G401 (cell line): ENCODE measurements around the gene ZIC1. TPM values are rescaled to one million over a fixed set of nuclear protein-coding genes. Genes with fewer than 3 reads are reported as not detected.

Source experiments
- DNase-seq: peaks from one replicate; pipeline ENCODE4 v3.0.0-alpha.2; 2015; ENCODE audit warnings: low spot score
- in situ Hi-C: cut with HindIII; loops from 2 replicates; pipeline ENCODE4 v1.10.0; 2016; ENCODE audit warnings: low sequenced_read_pairs, mixed read lengths
- total RNA-seq: library from RNA; depleted of rRNA; stranded (reverse); fragments of >200 nt; shearing (Covaris generic); gene quantifications from 2 replicates; pipeline ENCODE4 v1.2.3, GENCODE V29; 2014; rRNA removed

ZIC1 gene
- total RNA-seq, 1 experiment from 2014 or later, result not detected

- peak; percentile 27 for DNase-seq
- in situ Hi-C loops, result no loop called here
Measured at GRCh38 chr3:147431751-147432150, 22.6 kb downstream of the ZIC1 start.

DNA sequence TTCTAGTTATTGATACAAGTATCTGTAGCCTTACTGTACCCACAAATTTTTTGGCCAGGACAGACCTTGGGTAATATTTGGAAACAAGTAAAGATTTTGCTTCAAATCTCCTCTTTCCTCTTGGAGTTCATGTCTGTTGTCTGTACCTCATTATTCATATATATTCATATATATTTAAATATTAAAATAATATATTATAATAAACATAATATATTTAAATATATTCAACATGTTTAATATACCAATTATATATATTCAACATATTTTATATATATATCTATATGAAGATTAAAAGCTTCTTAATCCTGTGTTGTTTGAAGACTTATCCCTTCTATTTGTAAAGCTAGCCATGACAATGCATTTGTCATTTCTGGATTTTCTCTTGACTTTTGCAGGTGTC is 38.1 kb downstream of the ZIC1 start:
- DNase-seq, result no peak
- in situ Hi-C loops, result no loop called here

DNA sequence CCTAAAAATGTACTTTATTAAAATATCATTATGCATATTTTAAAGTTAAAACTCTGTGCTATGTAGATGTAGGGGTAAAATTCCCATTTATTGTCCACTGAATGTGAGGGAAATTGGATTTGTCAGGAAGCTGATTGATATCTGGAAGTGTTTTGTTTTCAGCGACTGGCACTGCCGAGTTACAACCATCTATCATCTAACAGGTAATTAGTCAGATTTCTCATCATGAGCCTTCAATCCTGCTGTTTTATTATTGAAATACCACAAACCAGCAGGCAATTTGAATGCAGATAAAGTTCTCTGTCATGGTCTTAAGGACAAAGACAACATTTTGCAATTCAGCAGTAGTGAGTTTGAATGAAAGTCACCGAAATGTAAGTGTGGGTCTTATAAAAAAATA is 40.5 kb downstream of the ZIC1 start:
- in situ Hi-C loops, result no loop called here
- no peak for DNase-seq

- in situ Hi-C loops, result no loop called here
- DNase-seq, result peak; percentile 29
Measured at GRCh38 chr3:147458995-147459704, 50.0 kb downstream of the ZIC1 start.

- DNase-seq, result peak; percentile 19
- in situ Hi-C loops, result no loop called here
Measured at GRCh38 chr3:147462856-147463255, 53.7 kb downstream of the ZIC1 start.

Other genes with a start within 250 kb of the ZIC1 start
- not detected in 2 replicates for gene ZIC4, start 2.8 kb upstream of the ZIC1 start, total RNA-seq